Glutamatergic neuron (in vitro differentiated cells): ENCODE results near the gene KIRREL1. TPM values are rescaled to one million over a fixed set of nuclear protein-coding genes. Genes with fewer than 3 reads are reported as not detected.

Experiments
- DNase-seq: peaks from one replicate; pipeline ENCODE4 v3.0.0; 2022
- H3K27ac Mint-ChIP-seq: one replicate; pipeline ENCODE4 v1.8.0; 2020; ENCODE audit warnings: mild to moderate bottlenecking, mixed read lengths, inconsistent platforms; ENCODE audit not compliant: unreplicated experiment
- H3K27me3 Mint-ChIP-seq: one replicate; pipeline ENCODE4 v1.8.0; 2020; ENCODE audit warnings: mild to moderate bottlenecking, moderate library complexity, mixed read lengths, inconsistent platforms; ENCODE audit not compliant: unreplicated experiment
- H3K36me3 Mint-ChIP-seq: one replicate; pipeline ENCODE4 v1.8.0; 2020; ENCODE audit warnings: mild to moderate bottlenecking, mixed read lengths, inconsistent platforms; ENCODE audit not compliant: unreplicated experiment
- H3K4me1 Mint-ChIP-seq: one replicate; pipeline ENCODE4 v1.8.0; 2020; ENCODE audit warnings: mild to moderate bottlenecking, low read depth, mixed read lengths, inconsistent platforms; ENCODE audit not compliant: unreplicated experiment
- H3K4me3 Mint-ChIP-seq: one replicate; pipeline ENCODE4 v1.8.0; 2020; ENCODE audit warnings: mild to moderate bottlenecking, mixed read lengths, inconsistent platforms; ENCODE audit not compliant: unreplicated experiment
- H3K9me3 Mint-ChIP-seq: one replicate; pipeline ENCODE4 v1.8.0; 2020; ENCODE audit warnings: mild to moderate bottlenecking, moderate library complexity, mixed read lengths, inconsistent platforms; ENCODE audit not compliant: unreplicated experiment
- CTCF ChIP-seq: fragments of 200-600 bp; sonication (generic); IDR thresholded peaks from one replicate; pipeline ENCODE4 v1.5.0; 2021; ENCODE audit not compliant: partially characterized antibody, unreplicated experiment
- total RNA-seq: library from RNA; stranded (reverse); fragmentation: NEBNext Ultra II Directional; extraction: Animal tissue kit (Norgen Biotek cat#: 25700); gene quantifications from one replicate; pipeline ENCODE4 v1.2.1, GENCODE V29; 2021; ENCODE audit not compliant: unreplicated experiment

KIRREL1 gene
- total RNA-seq, 1 donor from 2014 or later, result 8.1 TPM

DNA sequence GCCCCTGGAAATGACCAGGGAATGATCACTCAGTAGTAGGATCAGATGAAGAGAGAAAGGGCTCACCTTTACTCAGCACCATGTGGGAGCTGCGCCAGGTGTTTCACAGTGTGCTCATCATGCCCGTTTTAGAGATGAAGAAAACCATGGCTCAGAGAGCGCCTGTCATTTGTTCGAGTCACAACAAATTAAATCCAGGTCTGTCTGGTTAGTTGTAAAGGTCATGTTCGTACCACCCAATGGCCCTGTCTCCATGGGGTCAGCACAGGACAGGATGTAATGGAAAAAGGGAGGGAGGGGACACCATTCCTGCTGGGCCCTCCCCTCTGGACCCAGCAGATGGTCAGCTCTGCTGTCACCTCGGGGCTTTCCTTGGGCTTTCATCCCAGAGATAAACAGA is 15.2 kb downstream of the KIRREL1 start:
- Mint-ChIP-seq H3K9me3 (peaks cover 5% of the 10 kb centered on the region), H3K4me3 (peak overlapping the region; percentile 47), H3K27ac (no peak overlapping the region), H3K27me3 (peaks cover 6% of the 10 kb centered on the region), H3K4me1 (peaks cover 57% of the 10 kb centered on the region), H3K36me3 (no peaks in the 10 kb centered on the region)
- no peak for TF ChIP-seq CTCF
- no peak for DNase-seq

DNA sequence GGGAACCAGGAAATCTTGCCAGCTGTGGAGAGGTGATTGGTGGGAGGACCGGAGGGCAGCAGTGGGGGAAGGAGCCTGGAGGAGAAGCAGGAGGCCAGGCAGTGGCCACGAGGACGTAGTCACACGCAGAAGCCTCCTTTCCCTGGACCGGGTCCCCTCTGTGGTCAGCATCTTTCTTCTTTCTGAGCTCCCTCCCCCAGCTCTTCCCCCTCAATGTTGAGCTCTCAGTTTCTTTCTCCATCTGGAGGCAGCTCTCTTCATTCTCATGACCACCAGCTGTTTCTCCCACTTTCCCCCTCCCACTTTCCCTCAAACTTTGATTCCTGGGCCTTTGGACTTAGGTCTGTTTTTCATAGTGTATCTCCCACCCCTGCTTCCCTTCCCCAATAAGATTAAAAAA is 18.3 kb downstream of the KIRREL1 start:
- no peak overlapping the region for H3K27ac Mint-ChIP-seq
- H3K27me3 Mint-ChIP-seq, result peaks cover 10% of the 10 kb centered on the region
- DNase-seq, result no peak
- no peak overlapping the region for H3K4me3 Mint-ChIP-seq
- TF ChIP-seq CTCF, result no peak
- H3K4me1 Mint-ChIP-seq, result peaks cover 55% of the 10 kb centered on the region
- peaks cover 6% of the 10 kb centered on the region for H3K9me3 Mint-ChIP-seq
- H3K36me3 Mint-ChIP-seq, result no peaks in the 10 kb centered on the region

- TF ChIP-seq CTCF, result no peak
- H3K27me3 Mint-ChIP-seq, result peaks cover 14% of the 10 kb centered on the region
- H3K9me3 Mint-ChIP-seq, result peaks cover 6% of the 10 kb centered on the region
- no peak for DNase-seq
- H3K27ac Mint-ChIP-seq, result no peak overlapping the region
- no peak overlapping the region for H3K4me3 Mint-ChIP-seq
- H3K36me3 Mint-ChIP-seq, result no peaks in the 10 kb centered on the region
- H3K4me1 Mint-ChIP-seq, result peaks cover 34% of the 10 kb centered on the region
Observed at GRCh38 chr1:158013840-158014730, 20.6 kb downstream of the KIRREL1 start.

DNA sequence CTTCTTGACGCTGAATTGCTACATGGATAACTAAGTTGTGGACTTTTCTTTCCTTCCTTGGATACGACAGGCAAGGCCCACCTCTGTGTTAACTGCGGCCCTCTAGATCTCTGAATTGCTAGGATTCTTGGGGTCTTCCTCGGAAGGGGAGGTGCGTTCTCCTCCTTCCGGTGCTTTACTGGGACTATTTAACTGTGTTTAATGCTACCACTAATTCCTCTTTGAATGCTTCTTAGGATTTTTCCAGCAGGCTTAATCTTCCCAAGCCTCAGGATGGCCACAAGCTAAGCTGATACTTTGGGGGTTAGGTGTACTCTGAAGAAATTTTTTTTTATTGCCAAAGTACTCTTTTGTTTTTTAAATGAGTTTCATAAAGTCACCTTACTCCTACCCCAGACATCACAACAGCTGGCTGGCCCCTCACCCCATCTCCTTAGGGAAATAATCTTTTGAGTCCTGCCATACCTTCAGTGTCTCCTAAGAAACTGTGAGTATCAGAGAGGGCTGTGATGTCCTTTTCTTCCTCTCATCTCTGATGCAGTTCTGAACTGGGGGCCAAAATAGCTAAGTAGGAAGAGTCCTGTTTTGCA is 21.4 kb downstream of the KIRREL1 start:
- DNase-seq, result no peak
- Mint-ChIP-seq H3K4me3 (no peak overlapping the region), H3K4me1 (peaks cover 28% of the 10 kb centered on the region), H3K36me3 (no peaks in the 10 kb centered on the region), H3K9me3 (peaks cover 3% of the 10 kb centered on the region), H3K27ac (no peak overlapping the region), H3K27me3 (peaks cover 17% of the 10 kb centered on the region)
- no peak for TF ChIP-seq CTCF

GRCh38 chr1:158016651-158017335 is 23.3 kb downstream of the KIRREL1 start:
- peaks cover 17% of the 10 kb centered on the region for H3K4me1 Mint-ChIP-seq
- TF ChIP-seq CTCF, result no peak

More at GRCh38 chr1:158016651-158017335, 23.3 kb downstream of the KIRREL1 start:
- H3K36me3 Mint-ChIP-seq, result no peaks in the 10 kb centered on the region
- no peak overlapping the region for H3K27ac Mint-ChIP-seq
- H3K9me3 Mint-ChIP-seq, result peaks cover 3% of the 10 kb centered on the region
- H3K4me3 Mint-ChIP-seq, result no peak overlapping the region
- no peak for DNase-seq
- H3K27me3 Mint-ChIP-seq, result peaks cover 15% of the 10 kb centered on the region
